ENCODE results near the gene SLC10A1. TPM values are rescaled to one million over a fixed set of nuclear protein-coding genes. Genes with fewer than 3 reads are reported as not detected.
"Not testable (repeated sequence)": the region's sequence is repeated elsewhere in the genome, so short reads cannot be mapped to it uniquely, and the experiment has no call there.

The SLC10A1 gene
- total RNA-seq, 4 donors from 2014 or later: not detected

DNA sequence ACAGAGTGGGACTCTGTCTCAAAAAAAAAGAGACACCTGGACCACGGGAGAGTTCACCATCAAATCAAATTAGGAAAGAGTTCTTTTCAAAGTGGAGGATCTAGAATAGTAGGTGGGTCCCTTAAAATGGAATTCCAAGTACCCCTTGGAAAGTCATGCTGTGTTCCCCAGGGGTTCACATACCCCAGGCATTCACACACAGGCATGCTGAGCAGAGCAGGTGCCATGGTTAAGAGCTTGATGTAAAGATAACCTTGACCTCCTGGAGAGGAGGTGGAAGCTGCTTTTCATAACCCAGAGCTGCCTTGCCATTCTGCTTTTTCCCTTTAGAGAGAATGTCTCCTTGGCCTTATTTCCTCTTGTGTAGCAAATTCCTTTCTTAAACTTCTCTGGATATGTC is 44.3 kb downstream of the SLC10A1 start:
- H3K27me3 ChIP-seq: no peaks in the 10 kb centered on the region
- TF ChIP-seq, protein P1, sequence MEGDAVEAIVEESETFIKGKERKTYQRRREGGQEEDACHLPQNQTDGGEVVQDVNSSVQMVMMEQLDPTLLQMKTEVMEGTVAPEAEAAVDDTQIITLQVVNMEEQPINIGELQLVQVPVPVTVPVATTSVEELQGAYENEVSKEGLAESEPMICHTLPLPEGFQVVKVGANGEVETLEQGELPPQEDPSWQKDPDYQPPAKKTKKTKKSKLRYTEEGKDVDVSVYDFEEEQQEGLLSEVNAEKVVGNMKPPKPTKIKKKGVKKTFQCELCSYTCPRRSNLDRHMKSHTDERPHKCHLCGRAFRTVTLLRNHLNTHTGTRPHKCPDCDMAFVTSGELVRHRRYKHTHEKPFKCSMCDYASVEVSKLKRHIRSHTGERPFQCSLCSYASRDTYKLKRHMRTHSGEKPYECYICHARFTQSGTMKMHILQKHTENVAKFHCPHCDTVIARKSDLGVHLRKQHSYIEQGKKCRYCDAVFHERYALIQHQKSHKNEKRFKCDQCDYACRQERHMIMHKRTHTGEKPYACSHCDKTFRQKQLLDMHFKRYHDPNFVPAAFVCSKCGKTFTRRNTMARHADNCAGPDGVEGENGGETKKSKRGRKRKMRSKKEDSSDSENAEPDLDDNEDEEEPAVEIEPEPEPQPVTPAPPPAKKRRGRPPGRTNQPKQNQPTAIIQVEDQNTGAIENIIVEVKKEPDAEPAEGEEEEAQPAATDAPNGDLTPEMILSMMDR (IDR thresholded peaks at IDR 0.05): no peak
- TF ChIP-seq POLR2A (IDR thresholded peaks at IDR 0.05): no peak
- H3K9me3 ChIP-seq: no peaks in the 10 kb centered on the region
- intact Hi-C loops (cut with DNase I): no loop called here
- no peaks in the 10 kb centered on the region for H3K4me1 ChIP-seq
- no peak overlapping the region for H3K4me3 ChIP-seq (replicated peaks in 1 of 3)
- DNase-seq: no peak
- H3K36me3 ChIP-seq: no peaks in the 10 kb centered on the region
- no peak overlapping the region for H3K27ac ChIP-seq
- WGBS, 2 donors: 35 to 43% methylated on average over 1 of the region's 1 CpG

GRCh38 chr14:69750495-69750894 is 46.5 kb downstream of the SLC10A1 start:
- DNase-seq: no peak

DNA sequence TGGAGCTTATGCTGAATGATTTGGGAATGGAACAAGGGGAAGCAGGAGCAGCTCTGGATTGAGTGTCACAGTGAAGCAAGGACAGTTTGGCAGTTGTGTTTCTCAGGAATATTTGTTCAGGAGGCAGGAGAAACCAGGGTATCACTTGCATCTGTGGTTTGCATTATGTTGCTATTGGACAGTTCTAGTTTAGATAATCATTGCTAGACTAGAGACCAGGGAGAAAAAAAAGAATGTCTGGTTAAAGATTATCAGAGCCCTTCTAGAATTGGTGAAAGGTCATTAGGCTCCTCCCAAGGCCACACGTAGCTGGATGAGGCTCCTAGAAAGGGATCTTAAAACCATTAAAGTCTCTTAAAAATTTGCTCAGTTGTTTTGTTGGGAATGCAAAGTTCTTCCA is 47.1 kb downstream of the SLC10A1 start:
- no peak overlapping the region for H3K4me3 ChIP-seq (replicated peaks in 1 of 3)
- 94 to 95% methylated on average over 1 of the region's 1 CpG for WGBS, 2 donors
- H3K4me1 ChIP-seq: no peaks in the 10 kb centered on the region
- no peaks in the 10 kb centered on the region for H3K36me3 ChIP-seq
- H3K9me3 ChIP-seq: no peaks in the 10 kb centered on the region
- no peaks in the 10 kb centered on the region for H3K27me3 ChIP-seq
- H3K27ac ChIP-seq: no peak overlapping the region
- DNase-seq: no peak
- no peak for TF ChIP-seq POLR2A (IDR thresholded peaks at IDR 0.05)
- TF ChIP-seq, protein P1 (IDR thresholded peaks at IDR 0.05): no peak
- intact Hi-C loops (cut with DNase I): no loop called here

More at GRCh38 chr14:69750495-69750894, 46.5 kb downstream of the SLC10A1 start:
- H3K4me3 ChIP-seq (replicated peaks in 1 of 3): no peak overlapping the region
- WGBS, 2 donors: 94 to 100% methylated on average over 2 of the region's 2 CpGs
- no peaks in the 10 kb centered on the region for H3K9me3 ChIP-seq
- intact Hi-C loops (cut with DNase I): no loop called here
- no peaks in the 10 kb centered on the region for H3K4me1 ChIP-seq
- H3K27me3 ChIP-seq: no peaks in the 10 kb centered on the region
- H3K36me3 ChIP-seq: no peaks in the 10 kb centered on the region
- H3K27ac ChIP-seq: no peak overlapping the region
- no peak for TF ChIP-seq POLR2A (IDR thresholded peaks at IDR 0.05)
- TF ChIP-seq, protein P1 (IDR thresholded peaks at IDR 0.05): no peak

- no peak for DNase-seq
- no peaks in the 10 kb centered on the region for H3K27me3 ChIP-seq
- no peak overlapping the region for H3K27ac ChIP-seq
- no peaks in the 10 kb centered on the region for H3K9me3 ChIP-seq
- H3K36me3 ChIP-seq: no peaks in the 10 kb centered on the region
- H3K4me3 ChIP-seq (replicated peaks in 1 of 3): no peak overlapping the region
- intact Hi-C loops (cut with DNase I): no loop called here
- 98 to 100% methylated on average over 1 of the region's 1 CpG for WGBS, 2 donors
- H3K4me1 ChIP-seq: no peaks in the 10 kb centered on the region
- TF ChIP-seq, protein P1 (IDR thresholded peaks at IDR 0.05): no peak
Observed at GRCh38 chr14:69741055-69741454, 56.0 kb downstream of the SLC10A1 start.

DNA sequence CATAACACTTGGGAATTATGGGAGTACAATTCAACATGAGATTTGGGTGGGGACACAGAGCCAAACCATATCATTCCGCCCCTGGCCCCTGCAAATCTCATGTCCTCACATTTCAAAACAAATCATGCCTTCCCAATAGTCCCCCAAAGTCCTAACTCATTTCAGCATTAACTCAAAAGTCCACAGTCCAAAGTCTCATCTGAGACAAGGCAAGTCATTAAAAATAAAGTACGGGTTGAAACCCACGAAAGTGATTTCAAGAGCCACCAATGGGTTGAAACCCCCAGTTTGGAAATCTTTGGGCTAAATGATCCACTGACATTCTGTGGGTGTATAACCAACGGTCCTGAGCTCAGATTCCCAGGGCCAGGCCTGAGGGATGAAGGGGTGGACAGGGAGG is 60.6 kb downstream of the SLC10A1 start:
- WGBS, 2 donors: 87 to 90% methylated on average over 4 of the region's 4 CpGs
- H3K4me3 ChIP-seq (replicated peaks in 1 of 3); H3K27ac ChIP-seq; intact Hi-C loops (cut with DNase I); H3K27me3 ChIP-seq; H3K9me3 ChIP-seq; H3K4me1 ChIP-seq; DNase-seq; H3K36me3 ChIP-seq: not testable (repeated sequence)

- H3K9me3 ChIP-seq; H3K4me1 ChIP-seq; H3K27me3 ChIP-seq; H3K4me3 ChIP-seq (replicated peaks in 1 of 3); DNase-seq; intact Hi-C loops (cut with DNase I); H3K27ac ChIP-seq; H3K36me3 ChIP-seq: not testable (repeated sequence)
- WGBS, 2 donors: 92 to 97% methylated on average over 8 of the region's 8 CpGs
Observed at GRCh38 chr14:69731919-69732598, 65.0 kb downstream of the SLC10A1 start.

Measured in thyroid gland (tissue), 4 donors.